HS-5 (cell line): ENCODE data around the gene PPP1CA.
"Not testable (repeated sequence)": the region's sequence is repeated elsewhere in the genome, so short reads cannot be mapped to it uniquely, and the experiment has no call there.

Experiments
- DNase-seq: peaks from one replicate; pipeline ENCODE4 v3.0.0-alpha.2; 2012; ENCODE audit warnings: low read depth

PPP1CA gene

GRCh38 chr11:67416416-67417335, 15.0 kb upstream of the PPP1CA start:
- no peak for DNase-seq

GRCh38 chr11:67415501-67416304, 14.0 kb upstream of the PPP1CA start, which contains the start of gene CARNS1:
Gene CARNS1, plus strand, starts transcription at chr11:67415678. Its CDS starts 522 bp downstream, at chr11:67416200.
- no peak for DNase-seq

- no peak for DNase-seq
Measured at GRCh38 chr11:67413266-67413849, 11.7 kb upstream of the PPP1CA start.

GRCh38 chr11:67412495-67413179, 11.0 kb upstream of the PPP1CA start:
- no peak for DNase-seq

- no peak for DNase-seq
Measured at GRCh38 chr11:67411785-67412152, 10.1 kb upstream of the PPP1CA start.

- DNase-seq, result no peak
Measured at GRCh38 chr11:67410984-67411784, 9.5 kb upstream of the PPP1CA start.

GRCh38 chr11:67410369-67410831, 8.7 kb upstream of the PPP1CA start:
- DNase-seq, result no peak

- no peak for DNase-seq
Measured at GRCh38 chr11:67409781-67410368, 8.2 kb upstream of the PPP1CA start.

GRCh38 chr11:67409261-67409666, 7.6 kb upstream of the PPP1CA start:
- DNase-seq, result no peak

- no peak for DNase-seq
Measured at GRCh38 chr11:67408437-67409200, 7.0 kb upstream of the PPP1CA start.

- no peak for DNase-seq
Measured at GRCh38 chr11:67407688-67408163, 6.1 kb upstream of the PPP1CA start.

- no peak for DNase-seq
Measured at GRCh38 chr11:67406969-67407687, 5.5 kb upstream of the PPP1CA start.

- no peak for DNase-seq
Measured at GRCh38 chr11:67406420-67406968, 4.8 kb upstream of the PPP1CA start.

- no peak for DNase-seq
Measured at GRCh38 chr11:67405688-67406339, 4.2 kb upstream of the PPP1CA start.

- DNase-seq, result no peak
Measured at GRCh38 chr11:67405196-67405567, 3.5 kb upstream of the PPP1CA start.

- no peak for DNase-seq
Measured at GRCh38 chr11:67404515-67405195, 3.0 kb upstream of the PPP1CA start.

- DNase-seq, result not testable (repeated sequence)
Measured at GRCh38 chr11:67403085-67403484, 1.4 kb upstream of the PPP1CA start.
